GM21447 (cell line): Measurements from ENCODE around the gene OTOS.

Experiments
- ATAC-seq: cut with Tn5 transposase; IDR thresholded peaks from one replicate; pipeline ENCODE4 v1.9.1; 2021; ENCODE audit not compliant: unreplicated experiment

The OTOS gene

DNA sequence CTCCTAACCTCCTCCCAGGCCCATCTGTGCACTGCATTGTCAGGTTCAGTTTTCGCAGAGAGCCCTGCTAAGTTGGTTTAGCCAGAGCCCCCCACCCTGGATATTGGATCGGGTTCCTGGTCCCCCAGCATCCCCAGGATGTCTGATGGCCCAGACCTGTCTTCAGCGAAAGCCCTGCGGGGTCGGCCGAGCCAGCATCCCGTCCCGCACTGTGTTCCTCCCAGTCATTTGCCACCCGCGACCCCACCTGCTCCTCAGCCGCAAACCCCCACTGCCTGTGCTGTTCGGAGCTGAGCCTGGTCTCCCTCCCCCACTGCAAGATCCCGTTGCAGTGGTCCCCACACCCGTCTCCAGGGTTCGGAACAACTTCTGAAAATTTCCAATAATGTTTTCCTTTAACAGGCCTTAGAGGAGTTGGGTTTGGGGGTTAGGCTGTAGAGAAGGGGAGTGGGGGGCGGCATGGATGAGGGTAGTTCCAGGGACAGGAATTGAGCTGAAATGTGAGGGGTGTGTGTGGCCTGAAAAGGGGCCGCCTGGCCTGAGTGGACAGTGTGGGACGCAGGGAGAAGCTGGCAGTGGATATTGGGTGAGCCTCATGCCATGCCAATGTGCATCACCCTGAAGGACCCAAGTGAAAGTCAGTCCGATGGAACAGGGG lies 2.7 kb downstream of the OTOS start:
- ATAC-seq: no peak

DNA sequence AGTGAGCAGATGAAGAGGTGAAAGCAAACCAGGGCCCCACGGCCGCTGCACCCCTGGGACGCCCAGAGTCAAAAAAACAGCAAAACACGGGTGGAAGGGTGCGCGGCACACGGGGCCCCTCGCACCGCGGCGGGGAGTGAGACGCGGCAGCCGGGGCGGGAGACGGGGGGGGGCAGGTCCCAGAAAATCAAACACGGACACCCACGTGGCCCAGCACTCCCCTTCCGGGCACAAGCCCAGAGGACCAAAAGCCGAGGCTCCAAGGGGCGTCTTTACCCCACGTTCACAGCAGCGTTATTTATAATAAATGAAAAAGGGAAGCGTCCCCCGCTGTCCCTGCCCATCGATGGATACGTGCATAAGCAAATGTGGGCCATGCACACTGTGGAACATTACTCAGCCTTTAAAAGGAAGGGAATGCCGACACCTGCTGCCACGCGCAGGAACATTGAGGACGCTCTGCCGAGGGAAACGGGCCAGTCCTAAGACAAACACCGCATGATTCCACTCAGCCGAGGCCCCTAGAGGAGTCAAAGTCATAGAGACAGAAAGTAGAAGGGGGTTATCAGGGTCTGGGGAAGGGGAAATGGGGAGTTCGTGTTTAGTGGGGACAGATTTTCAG lies 3.7 kb downstream of the OTOS start:
- ATAC-seq: peak; percentile 13

DNA sequence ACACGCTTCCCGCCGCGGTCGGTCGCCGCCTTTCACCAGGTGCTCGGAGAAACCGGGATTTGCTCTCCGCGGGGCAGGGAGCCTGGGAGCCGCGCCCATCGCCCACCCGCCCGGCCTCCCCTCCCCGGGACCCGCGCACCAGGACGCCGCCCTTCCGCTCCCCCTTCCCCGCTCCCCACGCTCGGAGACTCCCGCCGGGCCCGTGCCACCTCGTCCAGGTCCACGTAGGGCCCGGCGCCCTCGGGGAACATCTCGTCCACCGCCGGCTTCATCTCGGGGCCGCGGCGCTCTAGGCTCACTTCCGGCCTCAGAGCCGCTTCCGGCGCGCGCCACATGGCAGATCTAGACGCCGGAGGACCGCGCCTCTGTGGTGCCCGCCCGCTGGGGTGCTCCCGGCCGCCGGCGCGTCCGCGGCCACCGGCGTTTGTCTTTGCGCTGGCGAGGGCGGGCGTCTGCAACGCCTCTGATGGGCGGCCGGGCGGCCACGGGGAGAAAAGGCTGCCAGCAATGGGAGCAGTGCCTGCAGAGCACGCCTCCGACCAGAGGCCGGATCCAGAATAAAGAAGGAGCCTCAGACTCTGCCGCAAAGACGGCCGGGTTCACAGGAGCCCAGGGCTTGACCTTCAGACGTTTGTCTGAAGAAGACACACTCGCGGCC lies 4.3 kb downstream of the OTOS start, which contains the start of gene COPS9:
TSS of gene COPS9 (minus strand) at position 293 of the 658 bp plus-strand sequence. CDS start at position 272, 21 bp downstream.
- ATAC-seq: peak; percentile 90

DNA sequence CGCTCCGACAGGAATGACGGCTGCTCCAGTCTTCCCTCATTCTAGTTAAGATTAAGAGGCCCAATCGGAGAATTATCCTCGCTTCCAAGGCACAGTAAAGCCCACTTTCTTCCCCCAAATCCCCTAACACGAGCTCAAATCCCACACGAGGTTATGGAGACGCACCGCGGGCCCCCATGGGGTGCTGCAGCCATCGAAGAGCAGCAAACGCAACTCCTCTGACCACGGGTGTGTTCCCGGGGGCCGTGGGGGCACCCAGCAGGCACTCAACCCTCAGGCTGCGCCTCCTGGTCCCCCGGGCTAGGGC lies 4.8 kb downstream of the OTOS start:
- peak; percentile 23 for ATAC-seq

DNA sequence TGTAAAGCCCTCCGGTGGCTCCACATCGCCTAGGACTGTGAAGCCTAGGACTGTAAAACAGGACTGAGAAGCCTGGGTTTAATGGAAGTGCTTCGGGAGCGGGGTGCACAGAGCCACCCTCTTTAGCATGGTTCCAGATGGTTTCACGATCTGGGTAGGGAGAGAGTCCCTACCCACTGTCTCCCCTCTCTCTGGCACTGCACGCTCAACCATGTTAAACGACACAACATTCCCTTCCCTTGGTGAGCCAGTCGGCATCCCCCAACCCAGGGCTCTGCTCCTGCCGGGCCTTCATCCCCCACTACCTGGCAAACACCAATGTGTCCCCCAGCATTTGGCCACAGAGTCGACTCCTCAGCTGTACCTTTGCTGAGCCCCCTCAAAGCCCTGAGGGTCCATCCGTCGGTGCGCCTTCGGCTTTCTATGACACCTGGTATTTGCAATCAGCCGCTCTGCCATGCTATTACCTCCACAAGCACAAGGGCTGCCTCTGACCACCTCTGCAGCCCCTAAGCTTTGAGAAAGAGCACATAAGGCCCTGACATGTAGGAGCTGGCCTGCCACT lies 5.4 kb downstream of the OTOS start:
- no peak for ATAC-seq

DNA sequence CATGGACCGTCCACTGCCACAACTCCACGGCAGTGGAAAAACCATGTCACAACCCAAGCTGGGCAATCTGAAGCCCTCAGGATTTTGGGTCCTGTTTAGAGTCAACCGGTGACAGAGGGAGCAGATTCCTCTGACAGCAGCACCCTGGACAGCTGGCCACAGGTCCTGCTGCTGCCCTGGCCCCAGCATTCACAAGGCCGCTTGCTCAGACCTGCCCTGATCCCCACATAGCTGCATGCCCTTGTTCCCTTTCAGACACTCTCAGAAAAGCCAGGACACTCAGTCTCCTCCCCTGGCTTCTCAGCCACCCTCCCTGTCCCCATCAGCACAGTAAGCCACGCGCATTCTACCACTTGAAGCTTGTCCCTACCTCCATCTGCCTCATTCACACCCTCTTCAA lies 6.0 kb downstream of the OTOS start:
- no peak for ATAC-seq

DNA sequence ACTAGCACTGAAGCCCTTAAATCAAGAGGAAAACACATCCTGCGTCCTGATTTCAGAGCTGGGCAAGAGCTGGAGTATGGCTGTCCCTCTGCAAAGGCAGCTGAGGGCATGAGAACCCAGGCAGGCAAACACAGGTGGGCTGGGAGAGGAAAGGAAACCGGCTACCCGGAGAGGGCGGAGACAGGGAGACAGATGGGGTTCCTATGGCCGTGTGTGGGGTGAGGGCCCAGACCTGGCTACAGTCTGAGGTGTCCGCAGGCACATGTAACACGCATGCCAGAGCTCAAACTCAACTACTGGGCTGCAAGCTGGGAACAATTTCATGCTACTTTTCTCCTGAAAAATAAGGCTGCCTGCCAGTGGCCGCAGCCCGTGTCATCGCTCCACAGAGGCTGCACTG lies 7.1 kb downstream of the OTOS start:
- ATAC-seq: no peak

DNA sequence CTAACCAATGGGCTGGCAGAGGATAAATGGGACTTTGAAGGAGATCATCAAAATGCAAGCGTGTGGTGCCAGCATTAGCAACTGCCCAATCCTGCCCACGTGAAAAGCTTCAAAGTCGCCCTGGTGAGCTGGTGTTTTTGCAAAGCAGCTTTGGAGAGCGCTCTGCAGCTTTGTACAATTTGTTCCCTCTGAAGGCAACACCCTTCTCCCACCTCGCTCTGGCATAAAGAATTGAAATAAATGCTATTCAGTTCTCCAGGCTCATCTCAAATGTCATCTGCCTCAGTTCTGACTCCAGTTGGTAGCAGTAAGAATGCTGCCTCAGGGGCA lies 7.8 kb downstream of the OTOS start:
- no peak for ATAC-seq

DNA sequence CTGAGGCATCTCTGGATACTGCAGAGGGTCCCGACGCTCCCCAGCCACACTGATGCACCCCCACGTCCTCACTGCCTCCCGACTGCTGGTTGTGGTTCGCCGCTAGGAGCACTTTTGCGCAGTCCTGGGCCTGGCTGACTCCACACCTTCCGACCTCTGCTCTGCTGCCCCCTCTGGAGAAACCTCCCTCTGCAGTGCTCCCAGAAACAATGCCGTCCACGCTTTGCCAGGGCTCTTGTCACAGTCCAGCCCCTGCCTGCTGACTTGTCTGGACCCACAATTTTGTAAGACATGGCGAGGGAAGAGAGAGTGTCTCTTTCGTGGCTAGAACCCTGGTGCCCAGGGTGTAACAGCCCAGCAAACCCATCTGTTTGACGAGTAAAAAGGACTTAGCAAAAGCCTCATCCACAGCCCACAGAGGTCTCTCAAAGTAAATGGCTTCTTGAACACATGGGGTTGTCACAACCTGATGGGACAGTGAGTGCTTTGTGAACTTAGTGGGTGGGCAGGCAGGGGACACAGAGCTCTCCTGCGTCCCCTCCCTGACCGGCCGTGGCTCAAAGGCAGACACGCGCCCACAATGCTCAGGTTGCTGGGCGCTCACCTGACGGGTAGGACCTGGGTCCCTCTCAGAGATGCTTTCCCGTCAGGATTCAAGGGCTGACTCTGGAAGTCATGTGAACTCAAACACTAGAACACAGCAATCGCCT lies 8.4 kb downstream of the OTOS start:
- no peak for ATAC-seq

DNA sequence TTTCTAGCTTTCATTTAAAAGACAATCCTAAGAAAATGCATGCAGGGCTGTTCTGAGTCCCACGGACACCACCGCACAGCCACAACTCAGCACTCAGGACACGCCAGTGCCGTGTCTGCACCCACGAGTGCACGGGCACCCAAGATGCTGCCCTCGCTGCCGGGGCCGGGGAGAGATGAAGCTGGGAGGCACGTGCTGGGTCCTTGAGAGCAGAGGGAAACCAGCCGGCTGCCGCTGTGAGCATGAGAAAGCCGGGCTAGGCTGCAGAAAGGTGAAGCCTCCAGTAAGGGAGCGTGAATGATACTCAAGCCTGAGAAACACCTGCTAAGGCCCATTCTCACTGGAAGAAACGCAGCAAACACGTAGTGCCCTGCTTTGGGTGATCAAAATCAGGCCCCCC lies 9.2 kb downstream of the OTOS start:
- ATAC-seq: no peak

DNA sequence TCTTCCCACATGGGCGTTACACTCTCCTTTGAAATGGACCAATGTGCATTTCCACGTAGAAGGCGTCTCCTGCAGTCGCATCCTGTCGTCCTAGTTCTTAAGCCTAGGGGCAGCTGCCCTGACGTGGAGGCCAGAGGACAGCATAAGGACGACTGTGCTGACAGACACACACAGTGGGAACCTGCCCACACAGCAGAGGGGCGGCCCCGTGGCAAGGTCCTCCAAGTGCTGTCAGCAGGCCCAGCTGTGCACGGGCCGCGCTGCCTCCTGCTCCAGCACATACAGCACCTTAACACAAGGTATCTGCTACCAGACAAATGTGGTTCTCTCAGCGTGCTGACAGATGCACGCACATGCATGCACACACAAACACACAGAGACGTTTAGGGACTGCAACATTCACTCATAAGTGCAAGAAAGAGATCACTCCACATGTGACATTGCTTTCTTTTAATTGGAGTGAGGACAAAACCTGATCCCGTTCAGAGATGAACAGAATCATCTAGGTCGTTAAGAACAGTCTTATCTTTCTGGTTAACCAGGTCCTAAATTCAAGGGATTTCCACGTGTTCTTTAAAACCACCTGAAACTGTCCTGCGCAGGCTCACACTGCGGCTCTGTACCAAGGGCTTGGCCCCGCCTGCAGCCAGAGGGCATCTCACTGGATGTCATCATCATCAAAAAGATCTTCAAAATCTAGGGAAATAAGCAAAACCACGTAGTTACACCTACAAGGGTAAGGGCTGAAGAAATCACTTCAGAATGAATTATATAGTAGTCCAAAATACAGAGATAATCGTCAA lies 9.9 kb downstream of the OTOS start:
- ATAC-seq: no peak

DNA sequence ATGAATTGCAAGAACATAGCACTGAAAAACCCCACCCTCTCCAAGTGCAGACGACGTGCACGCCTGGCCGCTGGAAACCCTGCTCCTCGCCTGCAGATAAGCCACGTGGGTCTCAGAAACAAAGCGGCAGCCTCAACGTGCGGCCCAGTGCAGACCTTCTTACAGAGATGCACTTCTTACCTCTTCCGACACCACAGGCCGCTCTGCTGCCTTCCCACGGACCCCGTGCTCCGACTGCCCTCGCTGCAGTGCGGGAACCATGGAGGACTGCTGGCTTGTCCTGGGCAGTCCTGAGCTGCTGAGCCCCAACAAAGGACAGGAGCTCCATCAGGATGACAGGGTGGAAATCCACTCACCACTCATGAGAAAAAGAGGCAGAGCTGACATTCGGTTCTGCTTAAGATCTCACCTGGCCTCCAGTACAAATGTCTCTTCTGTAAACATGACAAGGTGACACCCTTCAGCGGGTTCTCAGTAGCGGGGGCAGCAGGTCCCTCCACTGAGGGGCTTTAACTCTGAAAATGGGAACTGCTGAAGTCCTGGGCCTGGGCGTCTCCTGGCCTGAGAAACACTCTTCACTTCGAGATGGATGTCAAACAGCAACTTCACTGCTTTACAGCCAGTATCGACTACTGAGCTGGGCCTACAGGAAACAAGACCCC lies 10.6 kb downstream of the OTOS start:
- ATAC-seq: no peak

DNA sequence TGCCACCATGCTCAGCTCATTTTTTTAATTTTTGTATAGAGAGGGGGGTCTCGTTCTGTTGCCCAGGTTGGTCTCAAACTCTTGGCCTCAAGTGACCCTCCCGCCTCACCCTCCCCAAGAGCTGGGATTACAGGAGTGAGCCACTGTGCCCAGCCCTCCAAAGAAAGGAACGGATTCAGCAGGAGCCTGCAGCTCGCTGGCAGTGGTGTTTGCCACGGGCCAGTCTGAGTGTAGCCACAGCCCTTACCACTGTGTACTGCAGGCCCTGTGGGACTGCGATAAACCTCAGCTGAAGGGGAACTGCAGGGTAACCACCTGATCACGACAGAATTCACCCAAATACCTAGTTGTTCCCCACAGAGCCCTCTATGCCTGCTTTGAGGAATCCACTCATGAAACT lies 11.1 kb downstream of the OTOS start:
- ATAC-seq: no peak

DNA sequence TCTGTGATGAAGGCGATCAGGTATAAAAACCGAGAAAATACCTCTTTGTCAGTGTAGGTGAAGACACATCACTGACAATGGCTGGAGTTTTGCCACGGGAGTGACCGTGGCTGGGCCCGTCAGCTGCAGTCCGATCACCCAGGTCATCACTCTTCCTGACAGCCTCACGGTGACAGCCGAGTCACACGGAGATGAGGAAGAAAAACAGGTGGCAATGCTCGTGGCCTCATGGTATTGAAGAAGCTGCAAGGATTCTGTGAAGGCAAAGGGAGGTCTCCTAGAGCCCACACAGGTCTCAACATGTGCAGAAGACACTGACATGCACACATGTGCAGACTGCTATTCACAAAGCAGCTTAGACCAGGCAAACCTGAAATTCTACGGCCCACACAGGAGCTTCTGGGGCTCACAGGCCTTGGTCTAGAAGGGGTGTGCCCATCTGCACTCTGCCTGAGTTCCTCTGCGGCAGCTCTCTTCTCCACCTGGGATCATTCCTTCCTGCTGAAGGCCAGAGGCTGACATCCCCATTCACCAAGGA lies 11.8 kb downstream of the OTOS start:
- no peak for ATAC-seq

DNA sequence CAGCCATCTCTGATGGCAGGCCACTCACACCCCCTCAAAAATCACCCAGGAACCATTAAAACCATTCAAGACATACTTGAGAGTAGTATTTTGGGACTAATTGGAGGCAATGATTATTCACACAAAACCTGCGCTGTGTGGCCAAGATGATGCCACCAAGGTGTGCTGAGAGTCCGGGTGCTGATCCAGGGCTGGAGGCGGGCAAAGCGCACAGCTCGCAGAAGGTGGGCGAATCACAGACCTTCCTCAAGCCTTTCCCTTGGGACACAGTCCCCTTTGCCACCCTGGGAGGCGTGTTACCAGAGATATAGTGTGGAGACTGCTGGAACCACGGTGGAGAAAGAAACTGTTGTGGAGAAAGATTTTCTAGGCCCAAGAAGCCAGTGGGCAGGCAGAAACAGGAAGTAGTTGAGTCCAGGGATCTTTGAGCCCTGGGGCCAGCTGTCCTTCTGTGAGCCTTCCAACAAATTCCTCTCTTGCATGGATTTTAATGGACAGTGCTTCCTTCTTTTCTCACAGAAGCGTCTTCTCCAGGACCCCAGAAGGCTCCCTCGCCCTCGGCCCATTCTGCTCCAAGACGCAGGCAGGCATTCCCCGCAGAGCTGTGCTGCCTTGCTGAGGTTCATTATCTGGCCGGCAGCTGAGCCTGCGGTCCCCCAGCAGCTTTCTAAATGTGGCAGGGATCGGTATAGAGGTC lies 12.4 kb downstream of the OTOS start:
- no peak for ATAC-seq

DNA sequence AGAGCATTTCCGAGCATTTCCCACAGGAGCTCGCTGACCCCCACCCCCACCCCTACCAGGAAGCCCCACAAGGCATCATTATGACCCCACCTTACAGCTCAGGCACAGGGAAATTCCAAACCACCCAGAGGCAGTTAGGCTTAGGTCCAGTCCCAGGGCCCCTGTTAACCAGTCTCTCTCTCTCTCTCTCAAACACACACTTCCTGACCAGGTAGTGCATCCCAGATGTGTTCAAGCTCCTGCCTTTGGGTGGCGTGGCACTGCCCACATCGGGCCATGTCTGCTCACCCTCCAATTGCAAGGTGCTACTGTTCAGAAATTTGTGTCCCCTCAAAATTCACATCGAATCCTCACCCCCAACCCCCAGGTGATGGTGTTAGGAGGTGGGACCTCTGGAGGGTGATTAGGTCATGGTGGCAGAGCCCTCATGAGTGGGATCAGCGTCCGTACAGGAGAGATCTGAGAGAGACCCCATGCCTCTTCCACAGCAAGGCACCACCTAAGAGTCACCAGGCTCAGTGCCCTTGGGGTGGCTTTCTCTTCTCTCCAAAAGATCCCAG lies 13.2 kb downstream of the OTOS start:
- no peak for ATAC-seq

DNA sequence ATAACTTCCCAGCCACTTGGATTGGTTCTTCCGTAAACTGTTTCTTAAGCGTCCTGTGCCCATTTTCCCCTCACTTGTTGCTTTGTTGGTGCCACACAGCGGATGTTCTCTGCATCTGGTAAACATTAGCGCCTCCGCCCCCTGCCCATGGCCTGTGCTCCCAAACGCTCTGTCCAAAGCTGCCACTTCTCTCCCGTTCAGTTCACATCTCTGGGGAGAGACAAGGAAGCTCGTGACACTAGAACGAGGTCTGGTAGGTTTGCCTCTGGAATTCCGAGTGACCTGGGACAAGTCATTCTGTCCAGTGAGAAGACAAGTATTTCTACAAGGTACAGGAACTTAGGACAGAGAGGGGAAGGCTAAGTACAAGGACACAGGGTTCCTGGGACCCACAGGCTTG lies 13.7 kb downstream of the OTOS start:
- ATAC-seq: no peak

DNA sequence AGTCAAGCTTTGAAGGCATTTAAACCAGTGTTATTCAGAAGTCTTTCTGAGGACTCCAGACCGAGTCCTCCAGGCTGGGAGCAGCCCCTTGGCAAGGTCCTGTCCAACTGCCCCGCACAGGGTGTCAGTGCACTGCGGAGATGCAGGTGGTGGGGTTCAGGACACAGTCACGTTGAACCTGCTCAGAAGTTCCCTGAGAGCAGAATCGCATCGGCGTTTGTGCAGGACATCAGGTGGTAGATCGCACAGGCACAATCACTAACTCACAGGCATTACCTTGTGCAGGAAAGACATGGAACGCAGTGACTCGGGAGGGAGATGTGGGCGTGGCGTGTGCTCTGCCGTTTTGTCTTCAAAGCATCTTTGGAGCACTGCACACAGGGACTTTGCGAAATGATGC lies 14.7 kb downstream of the OTOS start:
- no peak for ATAC-seq

DNA sequence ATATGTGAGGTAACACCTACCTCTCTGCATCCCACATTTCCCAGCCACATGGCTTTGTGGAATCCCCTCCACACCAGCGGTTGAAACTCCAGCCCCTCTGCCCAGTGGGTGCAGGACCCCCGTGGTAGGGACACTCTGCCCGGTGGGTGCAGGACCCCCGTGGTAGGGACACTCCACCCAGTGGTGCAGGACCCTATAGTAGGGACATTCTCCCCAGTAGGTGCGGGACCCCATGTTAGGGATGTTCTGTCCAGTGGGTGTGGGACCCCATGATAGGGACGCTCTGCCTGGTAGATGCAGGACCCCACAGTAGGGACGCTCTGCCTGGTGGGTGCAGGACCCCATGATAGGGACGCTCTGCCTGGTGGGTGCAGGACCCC lies 15.8 kb downstream of the OTOS start:
- no peak for ATAC-seq
